ENCODE results near the gene PSIP1. TPM values are rescaled to one million over a fixed set of nuclear protein-coding genes. Genes with fewer than 3 reads are reported as not detected.
A peak's percentile ranks its signal among the peaks of the same experiment; 100 is the strongest.

The PSIP1 gene
- total and polyA plus RNA-seq, 2 donors, result 45.9 to 105 TPM

DNA sequence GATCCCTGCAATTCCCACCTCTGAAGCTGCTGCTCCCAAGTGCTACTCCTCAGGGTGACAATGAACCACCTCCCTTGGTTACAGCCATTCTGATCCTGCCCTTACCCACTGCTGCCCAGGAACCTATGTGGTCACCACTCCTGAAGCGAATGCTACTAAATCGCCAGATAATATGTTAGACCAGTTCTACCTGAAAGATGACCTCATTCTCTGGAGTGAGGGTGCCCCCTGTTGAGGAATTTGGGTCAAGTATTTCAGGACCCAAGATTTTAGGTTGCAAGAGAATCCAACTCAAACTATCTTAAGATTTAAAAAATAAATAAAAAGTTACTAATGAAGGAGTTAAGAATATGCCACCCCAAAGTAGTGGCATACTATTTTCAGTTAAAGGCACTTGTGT lies 93.9 kb downstream of the PSIP1 start:
- H3K4me1 ChIP-seq (ENCODE audit: insufficient read depth), result no peaks in the 10 kb centered on the region
- DNase-seq (ENCODE audit: extremely low spot score), result peak; percentile 14
- H3K36me3 ChIP-seq (ENCODE audit: insufficient read depth), result no peaks in the 10 kb centered on the region
- WGBS, result 51% methylated on average over 2 of the region's 2 CpGs
- H3K27ac ChIP-seq (ENCODE audit: low read depth), result no peak overlapping the region
- no peak overlapping the region for H3K4me3 ChIP-seq (ENCODE audit: low read depth, low read length)

Small RNA genes within 50 kb of the gene (small RNA-seq; reads per million reads assigned to genes)
- gene AL513423.1, result not detected
- gene RN7SL98P, result not detected
- gene RNU6-246P, result not detected
- not detected for gene RNU6-319P

Other genes starting within 250 kb of the PSIP1 start
- 22.4 TPM for gene TTC39B, start 203.8 kb downstream of the PSIP1 start, total RNA-seq
- 2.8 TPM for gene TTC39B, start 203.8 kb downstream of the PSIP1 start, polyA plus RNA-seq
- 76.8 TPM for gene SNAPC3, start 88.1 kb downstream of the PSIP1 start, total RNA-seq
- gene SNAPC3, start 88.1 kb downstream of the PSIP1 start, polyA plus RNA-seq, result 19.2 TPM
- gene CCDC171, start 42.1 kb upstream of the PSIP1 start, total RNA-seq, result 20.4 TPM
- 1.6 TPM for gene CCDC171, start 42.1 kb upstream of the PSIP1 start, polyA plus RNA-seq